SK-N-SH (cell line): ENCODE results near the gene ENDOD1. TPM values are rescaled to one million over a fixed set of nuclear protein-coding genes. Genes with fewer than 3 reads are reported as not detected.
A peak's percentile ranks its signal among the peaks of the same experiment; 100 is the strongest.

Source experiments
- CTCF ChIA-PET: fragments of 300-600, 350-600 bp; formaldehyde crosslinking; extraction: SDS; loops from one replicate; lab custom pipeline; 2021; lab: Yijun Ruan, JAX
- POLR2A ChIA-PET: fragments of 350-600 bp; sonication (Branson Sonifier 250); formaldehyde crosslinking; extraction: SDS; loops from one replicate; lab custom pipeline; 2020; ENCODE audit warnings: antibody characterized with exemption, inconsistent platforms; lab: Yijun Ruan, JAX
- DNase-seq: peaks from one replicate; pipeline ENCODE4 v3.0.0; 2012
- H2AFZ ChIP-seq: fragments of 200-600 bp; sonication (generic); 2 replicates; pipeline ENCODE4 v1.8.1; 2016; ENCODE audit warnings: antibody characterized with exemption, mild to moderate bottlenecking, low read depth
- H3F3A ChIP-seq: fragments of 200-600 bp; sonication (generic); replicated peaks from 2 replicates; pipeline ENCODE3; 2016; ENCODE audit warnings: antibody characterized with exemption, mild to moderate bottlenecking; ENCODE audit not compliant: insufficient read depth
- H3K27ac ChIP-seq, 2 experiments: fragments of 200-500 bp in 1 of 2; fragments of 200-600 bp in 1 of 2; sonication (Bioruptor generic) in 1 of 2; sonication (generic), shearing (Covaris generic) in 1 of 2; 2 replicates each; pipeline versions ENCODE4 v1.5.1 to v1.6.1; 2014 to 2016; ENCODE audit warnings: low read depth in 2 of 2, inconsistent platforms in 1 of 2, low read length in 1 of 2, mild to moderate bottlenecking in 1 of 2, mixed read lengths in 1 of 2
- H3K27me3 ChIP-seq: fragments of 200-600 bp; sonication (generic), shearing (Covaris generic); 2 replicates; pipeline ENCODE4 v1.6.1; 2016; ENCODE audit warnings: mixed run types; ENCODE audit not compliant: insufficient read depth
- H3K36me3 ChIP-seq, 2 experiments: fragments of 200-500 bp in 1 of 2; fragments of 200-600 bp in 1 of 2; sonication (Bioruptor generic) in 1 of 2; sonication (generic) in 1 of 2; replicated peaks in 1 of 2; 2 replicates each; pipeline versions ENCODE3 to v1.5.1; 2014 to 2016; ENCODE audit warnings: low read length in 1 of 2, mild to moderate bottlenecking in 1 of 2; ENCODE audit not compliant: insufficient read depth in 2 of 2, control insufficient read depth in 1 of 2
- H3K4me1 ChIP-seq, 2 experiments: fragments of 200-500 bp in 1 of 2; fragments of 200-600 bp in 1 of 2; sonication (Bioruptor generic) in 1 of 2; sonication (generic), shearing (Covaris generic) in 1 of 2; 2 replicates each; pipeline versions ENCODE4 v1.5.1 to v1.6.1; 2014 to 2016; ENCODE audit warnings: low read depth in 1 of 2, low read length in 1 of 2, mixed run types in 1 of 2; ENCODE audit not compliant: insufficient read depth in 2 of 2, control insufficient read depth in 1 of 2
- H3K4me2 ChIP-seq: fragments of 200-600 bp; sonication (generic), shearing (Covaris generic); 2 replicates; pipeline ENCODE4 v1.6.1; 2017; ENCODE audit warnings: mixed run types
- H3K4me3 ChIP-seq, 2 experiments: fragments of 200-500 bp in 1 of 2; fragments of 200-600 bp in 1 of 2; sonication (Bioruptor generic) in 1 of 2; sonication (generic), shearing (Covaris generic) in 1 of 2; 2 replicates each; pipeline versions ENCODE4 v1.5.1 to v1.8.1; 2014 to 2016; ENCODE audit warnings: low read depth in 2 of 2, inconsistent platforms in 1 of 2, low read length in 1 of 2, mild to moderate bottlenecking in 1 of 2, mixed read lengths in 1 of 2, moderate library complexity in 1 of 2
- H3K79me2 ChIP-seq: fragments of 200-600 bp; sonication (generic); 2 replicates; pipeline ENCODE4 v1.8.1; 2017; ENCODE audit warnings: mild to moderate bottlenecking; ENCODE audit not compliant: insufficient read depth
- H3K9ac ChIP-seq: fragments of 200-600 bp; sonication (generic); 2 replicates; pipeline ENCODE4 v1.6.1; 2017; ENCODE audit warnings: mixed run types
- H3K9me2 ChIP-seq: fragments of 200-600 bp; sonication (generic); 2 replicates; pipeline ENCODE4 v1.6.1; 2017; ENCODE audit warnings: mixed run types
- H3K9me3 ChIP-seq: fragments of 200-600 bp; sonication (generic); 2 replicates; pipeline ENCODE4 v1.6.1; 2017; ENCODE audit warnings: mixed run types, mild to moderate bottlenecking, moderate library complexity
- H4K20me1 ChIP-seq: fragments of 200-600 bp; sonication (generic); 2 replicates; pipeline ENCODE4 v1.6.1; 2017; ENCODE audit warnings: mild to moderate bottlenecking, mixed run types; ENCODE audit not compliant: insufficient read depth
- CHD2 ChIP-seq: fragments of 150-350 bp; IDR thresholded peaks from 2 replicates; pipeline ENCODE4 v1.6.1; 2018; ENCODE audit warnings: low read length; ENCODE audit not compliant: partially characterized antibody
- CTCF ChIP-seq: fragments of 200-600 bp; sonication (generic); IDR thresholded peaks from 2 replicates; pipeline ENCODE4 v1.6.1; 2017; ENCODE audit warnings: antibody characterized with exemption, mild to moderate bottlenecking, moderate library complexity
- ELF1 ChIP-seq: IDR thresholded peaks from 2 replicates; pipeline ENCODE4 v1.4.0; 2012
- EP300 ChIP-seq, 2 experiments: IDR thresholded peaks; 2 replicates each; pipeline versions ENCODE4 v1.4.0 to v1.6.1; 2012; ENCODE audit warnings: borderline replicate concordance in 1 of 2, low read depth in 1 of 2, low read length in 1 of 2
- GABPA ChIP-seq: IDR thresholded peaks from 2 replicates; pipeline ENCODE4 v1.4.0; 2012; ENCODE audit warnings: low read depth, mild to moderate bottlenecking
- GATA2 ChIP-seq: sonication (generic); formaldehyde crosslinking; IDR thresholded peaks from 2 replicates; pipeline ENCODE4 v1.5.0; 2020; ENCODE audit warnings: mild to moderate bottlenecking, missing genetic modification reagents
- IRF3 ChIP-seq: fragments of 150-350 bp; IDR thresholded peaks from 2 replicates; pipeline ENCODE4 v1.6.1; 2016; ENCODE audit warnings: mild to moderate bottlenecking, low read depth, low read length
- JUND ChIP-seq: IDR thresholded peaks from 2 replicates; pipeline ENCODE4 v1.4.0; 2012
- MAX ChIP-seq: IDR thresholded peaks from 2 replicates; pipeline ENCODE4 v1.4.0; 2012; ENCODE audit warnings: low read depth
- PBX3 ChIP-seq: IDR thresholded peaks from 2 replicates; pipeline ENCODE4; 2012
- RAD21 ChIP-seq: IDR thresholded peaks from 2 replicates; pipeline ENCODE4 v1.6.1; 2012; ENCODE audit warnings: mild to moderate bottlenecking, low read length
- REST ChIP-seq: IDR thresholded peaks from 2 replicates; pipeline ENCODE4 v1.6.1; 2012; ENCODE audit warnings: mild to moderate bottlenecking, low read depth, low read length, moderate library complexity
- RFX5 ChIP-seq: IDR thresholded peaks from 2 replicates; pipeline ENCODE4 v1.6.1; 2012; ENCODE audit warnings: mild to moderate bottlenecking, improper control_type of control experiment, low read length
- SIN3A ChIP-seq: IDR thresholded peaks from 2 replicates; pipeline ENCODE4 v1.6.1; 2012; ENCODE audit warnings: low read depth, mild to moderate bottlenecking, low read length, moderate library complexity, borderline replicate concordance
- SMC3 ChIP-seq: IDR thresholded peaks from 2 replicates; pipeline ENCODE4 v1.6.1; 2012; ENCODE audit warnings: low read depth, low read length, improper control_type of control experiment
- TAF1 ChIP-seq: IDR thresholded peaks from 2 replicates; pipeline ENCODE4 v1.6.1; 2012; ENCODE audit warnings: low read depth, mild to moderate bottlenecking, low read length, moderate library complexity, borderline replicate concordance
- TEAD4 ChIP-seq: IDR thresholded peaks from 2 replicates; pipeline ENCODE4 v1.4.0; 2012; ENCODE audit warnings: mild to moderate bottlenecking, borderline replicate concordance; ENCODE audit not compliant: insufficient read depth
- USF1 ChIP-seq: IDR thresholded peaks from 2 replicates; pipeline ENCODE4 v1.4.0; 2012; ENCODE audit warnings: low read depth, borderline replicate concordance
- USF2 ChIP-seq: fragments of 150-350 bp; IDR thresholded peaks from 2 replicates; pipeline ENCODE4 v1.6.1; 2017; ENCODE audit warnings: antibody characterized with exemption, low read length, low read depth, borderline replicate concordance
- ZBTB33 ChIP-seq: IDR thresholded peaks from 2 replicates; pipeline ENCODE4 v1.4.0; 2012; ENCODE audit warnings: low read depth, borderline replicate concordance
- WGBS: methylation state at CpG from one replicate; pipeline ENCODE4 v1.1.6; 2017; ENCODE audit warnings: low lambda C conversion rate; 5-methylcytosine and 5-hydroxymethylcytosine counted together
- polyA plus RNA-seq, 3 experiments: library from polyadenylated mRNA; depleted of rRNA; stranded (reverse); fragments of >200 nt; gene quantifications; 2 replicates each; pipeline ENCODE4 v1.2.3, GENCODE V29; 2012

The ENDOD1 gene
- polyA plus RNA-seq, 1 of the 3 experiments (the other 2 are of a cell fraction), result 15.0 TPM

GRCh38 chr11:95095858-95096587, 6.4 kb downstream of the ENDOD1 start:
- CTCF ChIA-PET, result no interaction called here
- DNase-seq, result no peak
- TF ChIP-seq RFX5 (no peak), TAF1 (no peak), USF2 (no peak), RAD21 (no peak), SIN3A (no peak), USF1 (no peak), TEAD4 (no peak), EP300 (IDR thresholded peaks at IDR 0.05; ENCODE audit: borderline replicate concordance in 1 of 2, low read depth in 1 of 2, low read length in 1 of 2) (peak in 1 of 2 experiments; percentile 21; a peak in 1 of 4 replicates), SMC3 (no peak), ZBTB33 (no peak), MAX (peak; percentile 43; the same call in 1 of the 2 replicates), GABPA (no peak), ELF1 (no peak), CTCF (no peak), REST (no peak), CHD2 (no peak), PBX3 (peak; percentile 59), IRF3 (no peak), GATA2 (CRISPR knock-in tag) (no peak), JUND (peak; percentile 52)

More at GRCh38 chr11:95095858-95096587, 6.4 kb downstream of the ENDOD1 start:
- no peaks in the 10 kb centered on the region for H3K36me3 ChIP-seq
- no peaks in the 10 kb centered on the region for H3K9me3 ChIP-seq
- WGBS, result 18% methylated on average over 4 of the region's 4 CpGs
- H4K20me1 ChIP-seq, result no peaks in the 10 kb centered on the region
- peak overlapping the region; percentile 34 for H3K4me2 ChIP-seq
- peaks cover 2 to 32% of the 10 kb centered on the region in 2 experiments; a peak in 2 of 4 replicates for H3K4me1 ChIP-seq
- H3K27ac ChIP-seq, result peak overlapping the region; percentile 53 to 69; a peak in 3 of 4 replicates
- H2AFZ ChIP-seq, result no peak overlapping the region
- POLR2A ChIA-PET, result no interaction called here
- no peaks in the 10 kb centered on the region for H3K9me2 ChIP-seq
- H3F3A ChIP-seq, result peaks cover 19% of the 10 kb centered on the region
- no peaks in the 10 kb centered on the region; the same call in 1 of the 2 replicates for H3K79me2 ChIP-seq
- H3K4me3 ChIP-seq, result no peak overlapping the region
- H3K9ac ChIP-seq, result no peak overlapping the region
- H3K27me3 ChIP-seq, result no peaks in the 10 kb centered on the region
